GM19452 (cell line): Measurements from ENCODE around the gene DBI.

Experiments used
- ATAC-seq: cut with Tn5 transposase; IDR thresholded peaks from one replicate; pipeline ENCODE4 v1.9.1; 2021; ENCODE audit not compliant: unreplicated experiment

Gene DBI

DNA sequence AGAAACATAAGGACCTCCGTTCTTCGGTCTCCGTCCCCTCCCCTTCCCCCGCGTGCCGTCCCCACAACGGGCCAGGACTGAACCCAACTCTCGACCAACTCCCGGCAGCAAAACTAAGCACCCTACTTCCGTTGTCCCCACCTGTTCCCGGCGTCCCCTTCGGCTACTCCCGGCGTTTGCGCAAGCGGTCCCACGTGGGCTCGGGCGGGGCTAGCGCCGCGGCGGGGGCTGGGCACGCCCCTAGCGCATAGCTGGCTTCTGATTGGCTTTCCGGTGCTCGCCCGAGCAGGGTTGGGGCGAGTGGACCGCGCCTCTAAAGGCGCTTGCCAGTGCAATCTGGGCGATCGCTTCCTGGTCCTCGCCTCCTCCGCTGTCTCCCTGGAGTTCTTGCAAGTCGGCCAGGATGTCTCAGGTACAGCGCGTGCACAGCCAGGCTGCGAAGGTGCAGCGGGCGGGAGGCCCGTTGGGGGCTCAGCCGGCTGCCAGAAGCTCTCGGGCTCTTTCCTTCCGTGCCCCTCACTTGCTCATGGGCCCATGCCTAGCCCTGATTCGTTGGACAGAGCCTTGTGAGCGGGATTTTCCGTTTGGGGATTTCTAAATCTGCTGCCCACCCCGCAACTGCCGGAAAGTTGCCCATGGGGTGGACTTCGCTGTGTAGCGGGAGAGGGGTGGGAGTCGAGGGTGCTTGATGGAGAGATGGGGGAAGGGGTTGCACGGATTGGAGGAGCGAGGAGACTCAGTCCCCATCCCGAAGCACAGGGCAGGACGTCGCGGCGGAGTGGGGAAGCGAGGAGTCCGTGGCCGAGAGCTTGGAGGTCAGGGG is at the start of gene DBI, which contains the start of gene C2orf76:
Gene DBI, plus strand, starts transcription at position 329 of the 823 bp plus-strand sequence. Its CDS starts 75 bp downstream, at position 404.
Gene C2orf76, minus strand, starts transcription at position 186 of the 823 bp plus-strand sequence. CDS start 26,875 bp downstream, outside the sequence.
- ATAC-seq = peak; percentile 95

DNA sequence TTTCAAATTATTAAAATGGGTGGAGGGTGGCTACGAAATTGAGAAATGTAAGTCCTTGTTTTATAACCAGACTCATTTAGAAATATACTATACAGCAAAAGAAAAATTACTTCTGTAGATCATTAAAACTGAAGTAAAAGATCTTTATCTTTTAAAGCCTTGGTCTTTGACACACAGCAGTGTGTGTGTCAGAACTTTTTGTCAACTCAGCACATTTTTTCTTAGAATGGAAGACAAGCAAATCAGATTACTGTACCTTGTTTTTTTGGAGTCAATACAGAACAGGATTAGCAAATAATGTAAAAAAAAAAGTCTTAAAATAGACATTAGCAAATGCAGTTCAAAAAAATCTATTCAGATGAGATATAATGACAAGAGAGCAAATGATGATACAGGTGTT is 49.2 kb upstream of the DBI start:
- no peak for ATAC-seq

DNA sequence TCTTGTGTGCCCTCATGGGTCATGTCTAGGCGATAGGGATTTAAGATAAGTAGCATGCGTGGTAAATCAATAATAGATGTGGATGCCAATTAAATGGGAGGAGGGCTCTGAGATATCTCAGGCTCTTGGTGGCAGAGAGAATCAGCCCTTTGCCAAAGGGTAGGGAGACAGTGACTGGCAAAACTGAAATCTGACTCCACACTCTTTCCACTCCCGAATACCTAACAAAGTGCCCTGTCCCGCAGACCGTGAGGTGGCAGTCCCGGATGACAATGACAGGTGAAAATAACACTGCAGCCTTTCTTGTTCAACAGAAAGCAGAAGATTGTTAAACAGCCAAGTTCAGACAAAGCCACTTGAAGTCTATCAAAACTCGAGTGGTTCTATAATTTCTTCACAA is 47.2 kb upstream of the DBI start:
- no peak for ATAC-seq

DNA sequence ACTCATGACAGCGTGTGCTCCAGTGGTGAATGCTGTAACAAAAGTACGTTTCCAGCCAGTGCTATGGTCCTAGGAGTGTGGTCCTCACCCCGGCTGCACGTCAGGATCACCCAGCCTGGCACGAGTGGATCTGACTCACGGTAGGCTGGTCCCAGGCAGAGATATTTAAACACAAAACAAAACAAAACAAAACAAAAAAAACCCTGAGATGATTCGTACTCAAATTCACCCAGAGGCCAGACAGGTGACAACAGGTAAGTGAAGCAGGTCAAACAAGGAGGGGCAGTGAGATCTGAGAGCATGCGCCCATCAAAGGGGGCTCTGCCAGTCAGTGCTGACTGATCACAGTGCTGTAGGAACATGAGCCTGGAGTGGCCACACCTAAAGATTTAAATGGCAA is 43.3 kb upstream of the DBI start:
- no peak for ATAC-seq

DNA sequence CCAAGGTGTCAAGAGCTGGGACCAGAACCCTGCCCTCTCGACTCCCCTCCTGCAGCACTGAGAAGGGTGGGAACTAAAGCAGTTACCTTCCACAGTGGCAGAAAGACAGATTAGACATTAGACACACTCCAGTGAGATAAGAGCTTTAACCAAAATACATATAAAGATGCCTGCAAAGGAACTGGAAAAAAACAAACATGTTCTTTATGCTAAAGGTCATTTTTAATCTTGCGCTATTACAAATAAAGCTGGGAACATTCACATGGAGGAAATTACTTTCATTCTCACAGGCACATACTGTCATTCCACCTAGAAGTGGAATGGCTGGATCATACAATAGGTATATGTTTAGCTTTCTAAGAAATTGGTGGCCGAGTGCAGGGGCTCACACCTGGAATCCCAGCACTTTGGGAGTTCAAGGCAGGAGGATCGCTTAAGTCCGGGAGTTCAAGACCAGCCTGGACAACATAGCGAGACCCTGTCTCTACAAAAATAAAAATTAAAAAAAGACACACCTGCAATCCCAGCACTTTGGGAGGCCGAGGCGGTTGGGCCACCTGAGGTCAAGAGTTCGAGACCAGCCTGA is 42.0 kb upstream of the DBI start:
- no peak for ATAC-seq

DNA sequence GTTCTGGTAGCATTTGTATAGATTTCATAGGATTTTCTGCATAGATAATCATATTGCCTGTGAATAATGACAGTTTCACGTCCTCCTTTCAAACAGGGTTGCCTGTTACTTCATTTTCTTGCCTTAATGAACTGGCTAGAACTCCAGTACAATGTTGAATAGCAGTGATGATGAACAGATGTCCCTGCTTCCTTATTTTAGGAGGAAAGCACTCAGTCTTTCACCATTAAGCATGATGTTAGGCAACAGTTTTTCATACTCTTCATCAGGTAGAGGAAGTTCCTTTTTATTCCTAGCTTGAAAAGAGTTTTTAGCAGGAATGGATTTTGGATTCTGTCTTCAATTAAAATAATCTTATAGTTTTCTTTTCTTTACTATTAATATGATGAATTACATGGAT is 39.8 kb upstream of the DBI start:
- no peak for ATAC-seq

DNA sequence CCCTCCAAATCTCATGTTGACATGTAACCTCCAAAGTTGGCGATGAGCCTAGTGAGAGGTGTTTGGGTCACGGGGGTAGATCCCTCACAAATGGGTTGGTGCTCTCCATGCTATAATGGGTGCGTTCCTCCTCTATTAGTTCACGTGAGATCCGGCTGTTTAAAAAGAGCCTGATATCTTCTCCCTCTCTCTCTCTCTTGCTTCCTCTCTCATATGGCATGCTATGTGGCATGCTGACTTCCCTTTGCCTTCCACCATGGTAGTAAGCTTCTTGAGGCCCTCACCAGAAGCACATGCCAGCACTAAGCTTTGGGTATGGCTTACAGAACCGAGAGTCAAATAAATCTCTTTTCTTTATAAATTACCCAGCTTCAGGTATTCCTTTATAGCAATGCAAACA is 39.3 kb upstream of the DBI start:
- ATAC-seq = no peak

DNA sequence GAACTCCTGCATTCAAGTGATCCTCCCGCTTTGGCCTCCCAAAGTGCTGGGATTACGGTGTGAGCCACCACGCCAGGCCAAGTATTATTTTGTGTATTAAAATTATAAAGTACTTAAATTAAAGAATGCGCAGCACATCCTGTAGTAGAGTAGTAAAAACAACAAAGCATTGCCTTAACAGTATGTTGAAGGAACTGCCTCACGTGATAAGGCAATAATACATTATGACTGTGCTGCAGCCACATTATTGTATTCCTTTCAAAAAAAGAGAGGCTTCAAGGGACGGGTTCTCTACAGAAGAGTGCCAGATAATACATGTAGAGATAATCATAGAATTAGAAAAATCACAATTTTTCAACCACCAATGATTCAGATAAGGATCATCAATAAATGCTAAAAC is 33.8 kb upstream of the DBI start:
- ATAC-seq = no peak

DNA sequence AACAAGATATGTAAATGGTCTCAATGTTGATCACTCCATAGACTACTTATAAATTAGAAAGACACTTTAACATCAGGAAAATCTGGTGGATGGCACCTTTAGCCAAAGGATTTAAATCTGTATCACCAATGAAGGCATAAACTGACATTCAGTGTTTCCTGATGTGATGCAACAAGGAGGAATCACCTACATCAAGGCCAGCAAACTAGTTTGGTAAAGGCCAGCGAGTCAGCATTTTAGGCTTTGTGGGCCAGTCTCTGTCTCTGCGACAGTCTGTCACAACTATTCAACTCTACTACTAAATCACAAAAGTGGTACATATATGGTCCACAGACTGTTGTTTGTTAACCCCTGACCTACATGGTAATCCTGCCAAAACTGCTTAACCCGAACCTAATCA is 33.4 kb upstream of the DBI start:
- no peak for ATAC-seq

DNA sequence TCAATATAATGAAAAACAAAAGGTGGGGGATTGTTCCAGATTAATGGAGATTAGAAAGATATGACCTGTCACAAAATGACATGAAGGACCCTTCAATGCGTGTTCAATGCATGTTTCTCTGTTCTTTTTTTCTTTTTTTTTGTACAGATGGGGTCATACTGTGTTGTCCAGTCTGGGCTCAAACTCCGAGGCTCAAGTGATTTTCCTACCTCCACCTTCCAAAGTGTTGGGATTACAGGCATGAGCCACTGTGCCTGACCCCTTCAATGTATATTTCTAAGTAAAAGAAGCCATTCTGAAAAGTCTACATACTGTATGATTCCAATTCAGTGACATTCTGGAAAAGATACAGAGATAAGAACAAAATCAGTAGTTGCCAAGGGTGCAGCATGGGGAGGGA is 32.9 kb upstream of the DBI start:
- ATAC-seq = no peak

DNA sequence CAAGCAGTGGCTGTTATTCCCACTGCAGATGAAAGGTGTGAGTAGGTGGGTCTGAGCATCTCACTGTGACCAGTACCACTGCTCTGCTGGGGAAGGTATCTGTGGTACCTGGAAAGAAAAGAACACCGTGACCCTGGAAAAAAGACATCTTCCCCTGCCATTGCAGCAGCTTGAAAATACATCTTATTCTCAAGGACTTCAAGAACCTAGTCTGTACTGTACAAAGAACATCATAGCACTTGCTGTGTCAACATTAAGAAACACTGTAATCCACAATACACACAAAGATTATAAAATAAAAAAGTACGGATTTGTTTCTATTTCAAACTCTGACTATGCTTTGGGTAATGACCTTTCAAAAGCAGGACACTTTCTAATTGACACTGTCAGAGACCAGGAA is 29.0 kb upstream of the DBI start:
- no peak for ATAC-seq

DNA sequence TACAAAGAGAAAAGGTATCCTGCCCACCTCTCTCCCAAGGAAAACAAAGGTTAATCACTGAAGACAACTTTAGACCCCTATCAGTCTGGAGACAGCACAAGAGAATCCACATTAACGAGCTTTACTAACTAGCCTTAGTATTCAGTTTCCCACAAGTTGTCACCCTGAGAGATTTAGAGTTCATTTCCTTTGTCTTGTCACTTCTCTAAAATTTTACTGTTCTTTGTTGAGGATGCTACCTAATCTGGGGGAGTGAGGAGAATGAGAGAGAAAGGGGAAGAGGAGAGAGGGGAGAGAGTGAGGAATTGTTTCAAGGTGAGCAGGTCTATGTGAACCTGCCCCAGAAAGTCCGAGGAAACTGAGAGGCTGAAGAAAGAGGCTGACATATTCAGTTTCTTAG is 28.5 kb upstream of the DBI start:
- no peak for ATAC-seq

DNA sequence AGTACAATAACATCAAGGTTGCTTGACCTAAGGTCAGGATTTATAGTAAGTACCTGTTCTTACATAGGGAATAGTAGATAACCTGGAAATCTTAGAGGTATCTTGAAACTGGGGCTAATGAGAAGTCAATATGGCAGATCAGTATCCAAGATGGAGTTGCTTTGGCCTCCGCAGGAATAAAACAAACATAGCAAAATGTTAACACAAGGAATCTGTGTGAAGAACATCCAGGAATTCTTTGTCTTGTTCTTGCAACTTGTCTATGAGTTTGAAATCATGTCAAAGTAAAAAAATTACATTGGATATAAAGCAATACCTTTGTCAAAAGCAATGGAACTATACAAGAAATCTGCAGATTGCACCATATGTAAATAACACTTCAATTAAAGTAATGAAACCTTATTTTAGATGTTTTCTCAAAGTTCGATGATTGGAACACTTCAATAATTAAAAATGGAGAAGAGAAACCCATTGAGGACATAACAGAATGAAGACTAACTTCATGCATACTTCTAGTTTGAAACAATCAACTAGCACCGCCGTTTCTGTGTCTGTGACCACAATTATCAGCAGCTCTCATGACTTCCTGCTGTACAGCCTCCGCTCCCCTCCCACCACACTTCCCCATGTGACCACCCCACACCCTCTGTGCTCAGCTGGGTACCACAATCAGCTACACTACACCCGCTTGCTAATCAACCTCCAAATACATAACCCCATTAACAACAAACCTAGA is 27.8 kb upstream of the DBI start:
- peak; percentile 97 for ATAC-seq

DNA sequence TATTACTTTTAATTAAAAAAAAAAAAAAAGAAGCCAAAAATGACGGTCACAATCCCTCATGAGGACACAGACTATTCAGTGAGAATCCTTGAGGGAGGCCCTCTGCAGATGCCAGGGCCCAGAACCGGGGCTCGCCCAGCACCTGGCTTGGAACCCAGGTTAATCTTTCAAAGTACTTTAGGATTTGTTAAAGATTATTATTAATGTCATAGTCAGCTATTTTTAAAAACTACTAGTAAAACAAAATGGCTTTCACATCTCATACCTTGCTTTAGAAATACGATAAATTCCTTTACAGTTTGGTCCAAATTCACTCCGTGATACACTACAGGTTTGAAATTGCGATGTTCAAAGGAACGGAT is 27.2 kb upstream of the DBI start:
- ATAC-seq = no peak

DNA sequence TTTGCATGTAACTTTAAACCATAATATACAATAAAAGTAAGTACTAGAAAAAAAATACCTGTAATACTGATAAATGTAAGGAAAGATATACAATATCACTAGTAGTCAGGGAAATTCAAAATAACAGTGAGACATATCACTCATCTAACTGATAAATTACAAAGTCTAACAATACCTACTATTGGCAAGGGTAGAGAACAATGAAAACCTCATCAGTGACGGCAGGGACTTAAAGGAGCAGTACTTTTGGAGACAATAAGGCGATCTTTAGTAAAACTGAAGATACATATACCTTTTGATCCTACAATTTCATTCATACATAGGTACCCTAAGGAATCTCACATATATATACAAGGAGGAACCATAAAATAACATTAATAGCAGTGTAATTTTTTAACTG is 25.1 kb upstream of the DBI start:
- ATAC-seq = no peak

DNA sequence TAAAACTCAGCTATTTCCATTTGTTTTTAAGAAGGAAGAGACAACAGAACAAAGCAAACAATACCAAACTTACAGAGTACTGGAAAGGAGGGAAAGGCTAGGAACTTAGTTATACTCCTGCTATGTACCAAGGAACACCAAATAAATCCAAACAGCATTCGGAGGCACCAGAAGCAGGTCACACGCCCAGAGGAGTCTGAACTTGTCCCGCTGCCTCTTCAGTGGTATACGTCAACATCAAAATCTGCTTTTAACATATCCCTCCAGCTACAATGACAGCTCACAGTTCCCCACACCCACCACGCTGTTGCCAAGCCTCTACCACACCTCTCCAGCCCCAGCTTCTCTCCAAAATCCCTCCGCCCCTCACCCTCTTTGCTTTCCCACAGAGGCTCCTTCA is 17.5 kb upstream of the DBI start:
- no peak for ATAC-seq

DNA sequence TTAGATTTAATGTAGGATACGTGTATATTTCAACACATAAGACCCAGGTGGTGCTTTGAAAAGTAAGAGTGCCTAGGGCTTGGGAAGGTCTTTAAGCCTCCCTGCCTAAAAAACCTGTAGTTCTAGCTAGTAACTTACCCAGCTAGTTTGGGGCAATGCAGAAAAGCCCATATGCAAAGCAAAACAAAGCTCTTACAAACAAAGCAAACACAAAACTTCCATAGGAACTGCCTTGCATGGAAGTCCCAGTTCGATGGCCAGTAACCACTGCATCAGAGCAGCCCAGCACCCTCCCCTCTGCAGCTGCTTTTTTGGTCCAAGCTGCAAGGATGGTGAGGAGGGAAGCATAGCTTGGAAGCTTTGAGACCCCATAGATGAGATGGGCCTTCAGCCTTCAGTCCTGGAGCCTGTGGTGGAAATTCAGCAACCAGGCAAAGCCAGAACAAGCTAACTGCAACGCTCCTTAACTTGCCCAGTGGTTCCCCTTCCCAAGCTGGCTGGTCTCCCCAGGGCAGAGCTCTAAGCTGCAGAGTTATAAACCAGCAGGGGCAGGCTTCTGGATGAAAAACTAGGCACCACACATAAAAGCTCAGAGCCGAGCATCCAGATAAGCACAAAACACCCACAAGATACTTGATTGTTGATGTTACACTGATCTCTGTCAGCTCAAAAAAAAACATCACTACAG is 16.3 kb upstream of the DBI start:
- ATAC-seq = no peak

DNA sequence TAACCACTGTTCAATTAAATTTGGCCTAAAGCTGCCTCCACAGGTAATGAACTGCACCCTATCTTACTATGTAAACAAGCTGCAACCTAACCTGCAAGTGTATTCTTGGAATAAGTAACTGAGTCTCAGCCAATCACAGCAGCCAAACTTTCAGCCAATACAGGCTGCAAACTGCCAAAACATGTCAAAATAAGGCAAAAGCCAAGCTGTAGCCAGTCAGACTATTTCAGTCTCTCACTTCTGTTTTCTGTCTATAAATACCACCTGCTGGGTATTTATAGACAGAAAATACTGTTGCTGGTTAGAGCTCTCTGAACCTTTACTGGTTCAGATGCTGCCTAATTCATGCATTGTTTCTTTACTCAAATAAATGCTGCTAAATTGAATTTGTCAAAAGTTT is 14.4 kb upstream of the DBI start:
- peak; percentile 93 for ATAC-seq

DNA sequence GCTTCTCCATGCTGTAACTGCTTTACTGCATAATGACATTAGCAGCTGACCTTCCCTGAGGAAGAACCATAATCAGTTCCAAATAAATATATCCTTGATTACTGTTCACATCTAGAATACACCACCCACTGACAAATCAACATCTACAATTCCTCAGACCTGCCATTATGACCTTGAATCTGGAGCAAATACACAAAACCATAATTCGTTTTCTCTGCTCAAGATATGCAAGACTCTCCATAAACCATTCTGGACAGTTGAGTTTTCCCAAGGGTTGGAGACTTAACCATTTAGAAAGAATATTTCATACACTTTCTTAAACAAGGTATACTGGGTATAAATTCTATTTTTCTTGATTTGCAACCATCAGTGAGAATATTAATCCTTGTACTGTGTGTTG is 11.9 kb upstream of the DBI start:
- no peak for ATAC-seq

DNA sequence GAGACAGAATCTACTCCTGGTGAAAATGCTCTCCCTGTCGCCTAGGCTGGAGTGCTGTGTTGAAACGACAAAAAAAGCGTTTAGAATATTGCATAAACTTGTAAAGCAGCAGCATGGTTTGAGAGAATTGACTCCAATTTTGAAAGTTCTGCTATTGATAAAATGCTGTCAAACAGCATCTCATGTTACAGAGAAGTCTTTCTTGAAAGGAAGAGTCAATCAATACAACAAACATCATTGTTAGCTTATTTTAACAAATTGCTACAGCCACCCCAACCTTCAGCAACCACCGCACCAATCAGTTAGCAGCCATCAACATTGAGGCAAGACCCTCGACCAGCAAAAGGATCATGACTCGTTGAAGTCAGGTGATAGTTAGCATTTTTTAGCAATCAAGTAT is 7.0 kb upstream of the DBI start:
- ATAC-seq = no peak

DNA sequence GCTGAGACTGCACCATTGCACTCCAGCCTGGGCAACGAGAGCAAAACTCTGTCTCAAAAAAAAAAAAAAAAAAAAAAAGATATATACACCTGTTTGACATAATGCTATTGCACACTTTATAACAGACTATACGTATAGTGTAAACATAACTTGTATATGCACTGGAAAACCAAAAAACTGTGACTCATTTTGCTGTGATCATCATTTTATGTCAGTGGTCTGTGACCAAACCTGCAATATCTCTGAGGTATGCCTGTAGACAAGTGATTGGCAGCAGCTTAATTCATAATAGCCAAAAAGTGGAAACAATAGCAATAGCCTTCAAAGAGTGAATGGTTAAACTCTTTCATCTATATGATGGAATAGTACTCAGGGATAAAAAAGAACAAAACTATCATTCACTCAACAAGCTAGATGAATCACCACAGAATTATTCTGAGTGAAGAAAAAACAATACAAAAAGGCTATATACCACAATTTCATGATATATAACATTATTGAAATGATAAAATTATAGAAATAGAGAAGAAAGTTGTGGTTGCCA is 6.3 kb upstream of the DBI start:
- ATAC-seq = no peak
